SK-MEL-5 (cell line): ENCODE results near the gene GSS. TPM values are rescaled to one million over a fixed set of nuclear protein-coding genes. Genes with fewer than 3 reads are reported as not detected.

Experiments used
- DNase-seq: peaks from one replicate; pipeline ENCODE4 v3.0.0-alpha.2; 2016; ENCODE audit warnings: low read depth, low spot score
- in situ Hi-C: cut with HindIII; loops from 2 replicates; pipeline ENCODE4 v1.10.0; 2016; ENCODE audit warnings: low sequenced_read_pairs, high pct_unique_total_duplicates, low pct_unique_long_range_greater_than_20kb
- total RNA-seq: library from RNA; depleted of rRNA; stranded (reverse); fragments of >200 nt; shearing (Covaris generic); gene quantifications from 2 replicates; pipeline ENCODE4 v1.2.3, GENCODE V29; 2014

GSS gene
- total RNA-seq, 1 experiment from 2014 or later: 164 TPM

- in situ Hi-C loops: no loop called here
These were observed 40.1 kb upstream of the GSS start for GRCh38 chr20:34995696-34996095.

DNA sequence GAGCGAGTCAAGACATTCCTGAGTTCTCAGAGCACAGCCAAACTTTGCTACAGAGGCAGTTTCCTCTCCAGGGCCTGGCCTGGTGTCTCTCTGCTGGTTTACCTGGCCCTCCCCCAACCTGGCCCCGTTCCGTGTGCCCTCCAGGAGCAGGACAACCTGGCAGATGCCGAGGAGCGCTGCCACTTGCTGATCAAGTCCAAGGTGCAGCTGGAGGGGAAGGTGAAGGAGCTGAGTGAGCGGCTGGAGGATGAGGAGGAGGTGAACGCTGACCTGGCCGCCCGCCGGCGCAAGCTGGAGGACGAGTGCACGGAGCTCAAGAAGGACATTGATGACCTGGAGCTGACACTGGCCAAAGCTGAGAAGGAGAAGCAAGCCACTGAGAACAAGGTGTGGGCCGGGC is 39.6 kb upstream of the GSS start:
- DNase-seq: no peak
- in situ Hi-C loops: no loop called here

More at GRCh38 chr20:34995696-34996095, 40.1 kb upstream of the GSS start:
- DNase-seq: no peak

DNA sequence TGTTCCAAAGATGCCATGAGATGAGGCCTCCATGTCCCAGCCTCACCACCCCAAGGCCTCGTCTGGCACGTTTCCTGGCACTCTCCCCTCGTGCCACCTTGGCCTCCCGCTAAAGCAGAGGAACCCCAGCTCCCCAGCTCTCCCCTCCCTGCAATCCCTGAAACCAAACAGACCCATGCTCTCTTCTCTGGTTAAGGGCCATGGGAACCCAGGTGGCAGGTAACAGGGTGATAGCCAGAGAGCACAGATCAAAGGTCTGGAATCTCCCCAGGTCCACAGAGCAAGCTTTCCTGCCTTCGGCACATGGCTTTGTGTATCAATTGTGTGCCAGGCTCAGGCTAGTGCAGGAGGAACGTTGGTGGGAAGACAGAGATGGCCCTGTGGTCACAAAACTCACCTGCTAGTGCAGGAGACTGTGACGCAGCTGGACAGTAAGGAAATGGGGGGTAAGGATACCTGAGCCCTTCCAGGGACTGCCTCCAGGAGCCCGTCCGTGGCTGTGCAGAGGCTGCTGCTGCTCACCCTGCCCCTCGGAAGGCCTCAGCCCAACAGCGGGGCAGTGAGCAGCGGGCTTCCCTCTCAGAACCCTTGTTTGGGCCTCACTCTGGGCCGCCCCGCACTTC is 39.0 kb upstream of the GSS start:
- no peak for DNase-seq
- in situ Hi-C loops: no loop called here

DNA sequence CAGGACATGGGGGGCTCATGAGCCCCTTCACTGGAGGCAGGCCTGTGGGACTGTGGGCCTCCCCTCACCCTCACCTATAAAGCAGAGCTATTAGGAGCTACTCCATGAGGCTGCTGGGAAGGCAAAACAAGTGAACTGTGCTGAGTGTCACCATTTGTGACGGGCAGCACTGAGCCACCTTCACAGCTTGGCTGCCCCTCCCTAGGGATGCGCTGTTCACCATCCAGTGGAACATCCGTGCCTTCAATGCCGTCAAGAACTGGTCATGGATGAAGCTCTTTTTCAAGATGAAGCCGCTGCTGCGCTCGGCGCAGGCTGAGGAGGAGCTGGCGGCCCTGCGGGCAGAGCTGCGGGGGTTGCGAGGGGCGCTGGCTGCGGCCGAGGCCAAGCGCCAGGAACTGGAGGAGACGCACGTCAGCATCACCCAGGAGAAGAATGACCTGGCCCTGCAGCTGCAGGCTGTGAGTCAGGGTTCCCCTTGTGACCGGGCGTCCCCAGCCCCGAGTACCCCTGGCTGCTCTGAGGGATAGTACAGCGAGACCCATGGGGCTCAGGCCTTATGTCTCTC is 38.4 kb upstream of the GSS start:
- in situ Hi-C loops: no loop called here
- DNase-seq: no peak

- no peak for DNase-seq
These were observed 37.3 kb upstream of the GSS start for GRCh38 chr20:34992751-34993417.

DNA sequence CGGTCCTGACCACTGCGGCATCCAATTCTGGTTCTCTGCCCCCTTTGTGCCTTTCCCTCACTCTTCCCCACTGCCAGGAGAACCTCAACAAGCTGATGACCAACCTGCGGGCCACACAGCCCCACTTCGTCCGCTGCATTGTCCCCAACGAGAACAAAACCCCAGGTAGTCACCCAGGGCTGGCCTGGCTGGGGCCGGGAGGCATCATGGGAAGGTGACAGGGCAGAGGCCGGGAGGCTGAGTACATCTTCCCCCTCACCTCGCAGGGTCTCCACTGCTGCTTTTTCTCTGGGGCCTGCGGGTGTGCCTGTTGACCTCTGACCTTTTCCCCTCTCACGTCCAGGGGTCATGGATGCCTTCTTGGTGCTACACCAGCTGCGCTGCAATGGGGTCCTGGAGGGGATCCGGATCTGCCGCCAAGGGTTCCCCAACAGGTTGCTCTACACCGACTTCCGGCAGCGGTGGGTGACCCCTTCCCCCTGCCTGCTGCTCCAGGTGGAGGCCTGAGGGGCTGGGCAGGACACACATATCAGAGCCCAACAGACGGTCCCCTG is 35.1 kb upstream of the GSS start:
- DNase-seq: no peak
- in situ Hi-C loops: no loop called here

More at GRCh38 chr20:34992751-34993417, 37.3 kb upstream of the GSS start:
- in situ Hi-C loops: no loop called here

DNA sequence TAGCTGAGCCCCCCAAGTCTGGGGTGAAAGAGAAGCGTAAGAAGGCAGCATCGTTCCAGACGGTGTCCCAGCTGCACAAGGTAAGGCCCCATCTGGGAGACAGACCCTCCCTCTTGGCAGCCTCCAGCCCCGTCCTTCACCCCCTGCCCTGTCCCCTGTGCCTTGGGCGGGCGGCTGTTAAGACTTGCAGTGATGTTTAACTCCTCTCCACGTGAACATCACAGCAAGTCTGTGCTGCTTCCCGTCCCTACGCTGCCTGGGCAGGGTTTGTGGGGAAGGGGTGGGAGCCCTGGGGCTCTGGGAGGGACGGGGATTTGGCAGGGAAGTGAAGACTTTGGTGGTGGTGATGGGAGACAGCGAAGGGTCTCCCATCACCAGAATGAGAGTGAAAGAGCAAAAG is 34.6 kb upstream of the GSS start:
- no peak for DNase-seq
- in situ Hi-C loops: no loop called here

GRCh38 chr20:34989670-34990069 is 34.1 kb upstream of the GSS start:
- DNase-seq: no peak
- in situ Hi-C loops: no loop called here

GRCh38 chr20:34989118-34989517 is 33.5 kb upstream of the GSS start:
- DNase-seq: no peak
- in situ Hi-C loops: no loop called here

DNA sequence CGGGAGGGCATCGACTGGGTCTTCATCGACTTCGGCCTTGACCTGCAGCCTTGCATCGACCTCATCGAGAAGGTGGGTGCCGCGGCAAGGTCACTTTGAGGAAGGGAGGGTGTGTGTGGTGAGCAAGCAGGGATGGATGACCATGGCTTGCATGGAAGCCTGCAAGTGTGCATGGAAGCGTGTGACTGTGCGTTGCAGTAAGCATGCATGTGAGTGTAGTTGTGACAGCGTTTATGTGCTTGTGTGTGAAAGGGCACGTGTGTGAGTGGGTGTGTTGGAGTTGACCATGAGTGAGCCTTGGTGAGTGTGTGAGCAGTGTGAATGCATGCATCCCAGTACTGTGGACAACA is 32.6 kb upstream of the GSS start:
- in situ Hi-C loops: no loop called here
- DNase-seq: no peak

GRCh38 chr20:34987288-34988190 is 31.9 kb upstream of the GSS start:
- no peak for DNase-seq
- in situ Hi-C loops: no loop called here

GRCh38 chr20:34986311-34987287 is 31.0 kb upstream of the GSS start:
- DNase-seq: no peak
- in situ Hi-C loops: no loop called here

- DNase-seq: no peak
- in situ Hi-C loops: no loop called here
These were observed 30.1 kb upstream of the GSS start for GRCh38 chr20:34985461-34986310.

DNA sequence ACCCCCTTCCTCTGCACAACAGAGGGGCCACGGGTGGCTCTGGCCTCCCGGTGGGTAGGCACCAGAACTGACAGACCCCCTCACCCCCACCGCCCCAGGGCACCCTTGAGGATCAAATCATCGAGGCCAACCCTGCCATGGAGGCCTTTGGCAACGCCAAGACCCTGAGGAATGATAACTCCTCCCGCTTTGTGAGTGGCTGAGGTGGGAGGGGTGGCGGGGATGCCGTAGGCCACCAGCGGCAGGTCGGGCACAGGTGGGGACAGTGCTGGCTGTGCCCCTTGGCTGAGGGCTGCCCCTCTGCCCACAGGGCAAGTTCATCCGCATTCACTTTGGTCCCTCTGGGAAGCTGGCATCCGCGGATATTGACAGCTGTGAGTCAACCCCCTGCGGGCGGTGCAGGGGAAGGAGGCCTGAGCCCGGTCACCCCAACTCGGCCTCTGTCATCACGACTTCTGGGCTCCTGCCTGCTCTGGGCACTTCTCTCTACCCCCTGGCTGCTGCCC is 29.2 kb upstream of the GSS start:
- in situ Hi-C loops: no loop called here
- DNase-seq: no peak

GRCh38 chr20:34983995-34984735 is 28.6 kb upstream of the GSS start:
- in situ Hi-C loops: no loop called here
- no peak for DNase-seq
